ENCODE data around the gene LAPTM4A.

LAPTM4A gene

GRCh38 chr2:20015482-20016083, 35.8 kb downstream of the LAPTM4A start:
- TF ChIP-seq CTCF (IDR thresholded peaks at IDR 0.05) (peak; percentile 82), ZFX (IDR thresholded peaks at IDR 0.05; ENCODE audit: borderline replicate concordance) (no peak)
- H3K27ac ChIP-seq, result no peak overlapping the region

DNA sequence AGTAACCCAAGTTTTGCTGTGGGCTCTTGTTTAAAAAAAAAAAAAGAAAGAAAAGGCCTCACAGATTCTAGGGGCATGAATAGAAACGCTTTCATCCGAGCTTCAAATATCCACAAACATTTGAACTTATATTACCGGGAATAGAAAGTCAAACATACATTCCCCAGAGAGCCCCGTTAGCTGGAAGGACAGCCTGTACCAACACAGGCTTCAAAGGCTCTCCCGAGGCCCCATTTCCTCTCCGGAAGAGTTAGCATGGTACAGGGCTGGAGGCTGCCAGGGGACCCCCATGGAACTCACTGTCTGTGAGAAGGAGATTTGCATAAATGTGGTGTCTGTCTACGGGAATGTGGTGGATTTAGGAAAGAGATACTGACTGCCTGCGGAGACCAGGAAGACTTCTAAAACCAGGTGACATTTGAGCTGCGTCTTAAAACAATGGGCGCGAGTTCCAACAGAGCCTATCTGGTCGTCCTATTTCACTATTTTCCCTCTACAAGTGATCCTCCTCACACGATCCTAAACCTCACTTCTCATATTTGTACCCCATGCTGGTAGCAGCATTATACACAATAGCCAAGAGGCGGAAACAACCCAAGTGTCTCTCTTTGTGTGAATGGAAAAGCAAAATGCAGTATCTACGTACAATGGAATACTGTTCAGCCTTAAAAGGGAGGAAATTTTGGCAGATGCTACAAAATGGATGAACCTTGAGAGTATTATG, 38.1 kb downstream of the LAPTM4A start:
- TF ChIP-seq CTCF (IDR thresholded peaks at IDR 0.05) (no peak), ZFX (IDR thresholded peaks at IDR 0.05; ENCODE audit: borderline replicate concordance) (no peak)
- no peak overlapping the region for H3K27ac ChIP-seq

- no peak within 1 kb of the TSS for H3K27ac ChIP-seq
- TF ChIP-seq ZFX (IDR thresholded peaks at IDR 0.05; ENCODE audit: borderline replicate concordance) (no peak), CTCF (IDR thresholded peaks at IDR 0.05) (no peak)
These were observed 38.9 kb downstream of the LAPTM4A start, which contains the start of gene MATN3 for GRCh38 chr2:20012282-20013125. Gene MATN3 (minus strand): TSS chr2:20012668. CDS start chr2:20012631, 37 bp downstream.

DNA sequence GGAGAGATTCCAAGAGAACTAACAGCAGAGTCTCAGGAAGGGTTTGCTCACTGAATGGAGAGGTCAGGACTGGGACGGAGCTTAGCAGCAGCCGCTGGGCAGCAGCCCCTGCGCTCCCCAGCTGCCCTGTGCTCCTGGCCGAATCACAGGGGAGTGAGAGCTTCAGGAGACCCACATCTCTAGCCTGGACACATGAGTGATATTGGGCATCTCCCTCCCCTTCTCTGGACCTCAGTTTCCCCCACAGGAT, 39.5 kb downstream of the LAPTM4A start:
- TF ChIP-seq ZFX (IDR thresholded peaks at IDR 0.05; ENCODE audit: borderline replicate concordance), result no peak
- TF ChIP-seq CTCF (IDR thresholded peaks at IDR 0.05), result no peak
- H3K27ac ChIP-seq, result no peak overlapping the region

DNA sequence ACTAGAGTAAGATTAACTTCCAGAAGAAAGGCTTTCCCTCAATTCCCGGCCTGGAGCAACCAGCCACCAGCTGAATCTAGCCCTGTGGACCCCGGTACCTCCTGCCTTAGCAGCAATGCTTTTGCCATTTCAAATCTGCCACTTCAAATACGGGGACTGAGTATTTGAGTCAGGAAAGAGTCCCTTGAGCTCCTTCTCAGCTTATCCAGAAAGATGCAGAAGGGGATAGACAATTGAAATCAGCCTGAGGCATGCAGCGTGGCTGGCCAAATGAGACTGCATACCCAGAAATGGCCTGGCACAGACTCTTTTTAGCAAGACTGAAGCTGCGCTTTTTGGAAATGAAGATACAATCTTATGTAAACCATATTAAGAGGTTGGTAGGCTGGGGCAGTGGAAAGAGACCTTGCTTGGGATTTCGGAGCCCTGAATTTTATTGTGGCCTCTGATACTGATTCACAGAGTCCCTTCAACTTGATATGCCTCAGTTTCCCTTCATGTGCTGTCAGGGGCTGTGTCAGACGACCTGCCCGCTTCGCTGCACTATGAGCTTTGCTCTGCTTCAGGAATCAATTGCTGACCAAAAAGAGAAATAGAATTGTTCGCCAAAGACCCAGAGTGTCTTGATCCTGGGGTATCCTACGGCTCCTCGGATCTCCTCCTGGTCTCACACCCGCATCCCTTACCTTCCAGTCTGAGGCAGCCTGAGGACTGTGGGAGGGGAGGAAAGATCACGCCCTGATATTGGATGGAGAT, 40.0 kb downstream of the LAPTM4A start:
- no peak overlapping the region for H3K27ac ChIP-seq
- TF ChIP-seq CTCF (IDR thresholded peaks at IDR 0.05), result no peak
- no peak for TF ChIP-seq ZFX (IDR thresholded peaks at IDR 0.05; ENCODE audit: borderline replicate concordance)

DNA sequence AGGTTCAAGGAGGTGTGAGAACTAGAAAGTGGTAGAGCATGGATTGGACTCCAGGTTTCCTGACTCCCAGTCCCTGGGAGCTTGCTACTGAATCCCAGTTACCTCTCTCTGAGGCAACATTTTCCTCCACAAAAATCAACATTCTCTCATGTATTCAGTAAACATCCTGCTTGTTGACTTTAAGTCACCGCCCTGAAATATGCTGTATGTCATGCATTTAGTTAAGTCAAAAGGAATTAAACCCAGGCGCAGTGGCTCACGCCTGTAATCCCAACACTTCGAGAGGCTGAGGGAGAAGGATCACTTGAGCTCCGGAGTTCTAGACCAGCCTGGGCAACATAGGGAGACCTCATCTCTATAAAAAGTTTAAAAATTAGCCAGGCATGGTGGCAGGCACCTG, 42.7 kb downstream of the LAPTM4A start:
- TF ChIP-seq ZFX (IDR thresholded peaks at IDR 0.05; ENCODE audit: borderline replicate concordance) (no peak), CTCF (IDR thresholded peaks at IDR 0.05) (no peak)
- peak overlapping the region; percentile 43 for H3K27ac ChIP-seq
